Vagina (tissue), 2 donors: ENCODE measurements around the gene PBXIP1. TPM values are rescaled to one million over a fixed set of nuclear protein-coding genes. Genes with fewer than 3 reads are reported as not detected.

Experiments
- DNase-seq, 2 donors: peaks; one replicate each; pipeline ENCODE4 v3.0.0-alpha.2; 2017; ENCODE audit errors: extremely low spot score in 2 of 2
- H3K27ac ChIP-seq: fragments of 200-600 bp; sonication (generic); one replicate; pipeline ENCODE4 v1.5.1; 2019
- H3K27me3 ChIP-seq: fragments of 200-600 bp; sonication (generic); one replicate; pipeline ENCODE4 v1.5.1; 2019
- H3K36me3 ChIP-seq, 2 donors: fragments of 200-600 bp; sonication (generic); one replicate each; pipeline ENCODE4 v1.5.1; 2017 to 2019
- H3K4me1 ChIP-seq: fragments of 200-600 bp; sonication (generic); one replicate; pipeline ENCODE4 v1.5.1; 2019
- H3K4me3 ChIP-seq, 2 donors: fragments of 200-600 bp; sonication (generic); 1 replicate in 1 of 2; 2 replicates in 1 of 2; pipeline ENCODE4 v1.5.1; 2016 to 2019
- H3K9me3 ChIP-seq: fragments of 200-600 bp; sonication (generic); one replicate; pipeline ENCODE4 v1.5.1; 2019
- CTCF ChIP-seq, 3 experiments: fragments of 450-650 bp in 2 of 3; fragments of 200-600 bp in 1 of 3; sonication (generic) in 1 of 3; IDR thresholded peaks; one replicate each; pipeline ENCODE4 v1.5.1; 2017 to 2019; ENCODE audit warnings: antibody characterized with exemption in 3 of 3, mild to moderate bottlenecking in 2 of 3, moderate library complexity in 2 of 3
- POLR2A ChIP-seq, 2 donors: fragments of 450-650 bp; IDR thresholded peaks; one replicate each; pipeline ENCODE4 v1.6.1; 2017; ENCODE audit warnings: antibody characterized with exemption in 2 of 2, mild to moderate bottlenecking in 2 of 2, moderate library complexity in 2 of 2
- POLR2AphosphoS5 ChIP-seq, 2 donors: sonication (generic); formaldehyde crosslinking; IDR thresholded peaks; one replicate each; pipeline ENCODE4 v1.9.0; 2017; ENCODE audit warnings: antibody characterized with exemption in 2 of 2, mild to moderate bottlenecking in 2 of 2, low read depth in 1 of 2; ENCODE audit not compliant: insufficient read depth in 1 of 2
- intact Hi-C: fragments of 100-400 bp; cut with DNase I; formaldehyde crosslinking; loops from one replicate; pipeline ENCODE4 v1.15.1; 2023
- total RNA-seq: library from RNA; depleted of rRNA; stranded (reverse); fragments of >200 nt; gene quantifications from one replicate; pipeline ENCODE4 v1.2.3, GENCODE V29; 2016

Gene PBXIP1
- total RNA-seq, 1 donor from 2014 or later: 56.5 TPM

- no peak for DNase-seq
- Histone ChIP-seq H3K36me3 (peaks cover 0 to 8% of the 10 kb centered on the region in 2 donors), H3K27ac (peak overlapping the region; percentile 68), H3K4me1 (peaks cover 66% of the 10 kb centered on the region), H3K27me3 (no peaks in the 10 kb centered on the region), H3K4me3 (no peak overlapping the region), H3K9me3 (no peaks in the 10 kb centered on the region)
- intact Hi-C loops: no loop called here
- no peak for TF ChIP-seq POLR2A (IDR thresholded peaks at IDR 0.05)
- TF ChIP-seq POLR2AphosphoS5 (IDR thresholded peaks at IDR 0.05; ENCODE audit: insufficient read depth in 1 of 2, low read depth in 1 of 2): no peak
- TF ChIP-seq CTCF (IDR thresholded peaks at IDR 0.05): no peak
These were observed 1.3 kb upstream of the PBXIP1 start for GRCh38 chr1:154957091-154957657.

GRCh38 chr1:154956544-154956941 lies 644 bp upstream of the PBXIP1 start:
- H3K9me3 ChIP-seq: no peaks in the 10 kb centered on the region
- DNase-seq: no peak
- intact Hi-C loops: no loop called here
- H3K27ac ChIP-seq: peak overlapping the region; percentile 68
- peaks cover 66% of the 10 kb centered on the region for H3K4me1 ChIP-seq
- peak overlapping the region; percentile 51 to 56 for H3K4me3 ChIP-seq
- peaks cover 0 to 8% of the 10 kb centered on the region in 2 donors for H3K36me3 ChIP-seq
- no peaks in the 10 kb centered on the region for H3K27me3 ChIP-seq
- TF ChIP-seq POLR2A (IDR thresholded peaks at IDR 0.05) (no peak), CTCF (IDR thresholded peaks at IDR 0.05) (no peak), POLR2AphosphoS5 (IDR thresholded peaks at IDR 0.05; ENCODE audit: insufficient read depth in 1 of 2, low read depth in 1 of 2) (no peak)

DNA sequence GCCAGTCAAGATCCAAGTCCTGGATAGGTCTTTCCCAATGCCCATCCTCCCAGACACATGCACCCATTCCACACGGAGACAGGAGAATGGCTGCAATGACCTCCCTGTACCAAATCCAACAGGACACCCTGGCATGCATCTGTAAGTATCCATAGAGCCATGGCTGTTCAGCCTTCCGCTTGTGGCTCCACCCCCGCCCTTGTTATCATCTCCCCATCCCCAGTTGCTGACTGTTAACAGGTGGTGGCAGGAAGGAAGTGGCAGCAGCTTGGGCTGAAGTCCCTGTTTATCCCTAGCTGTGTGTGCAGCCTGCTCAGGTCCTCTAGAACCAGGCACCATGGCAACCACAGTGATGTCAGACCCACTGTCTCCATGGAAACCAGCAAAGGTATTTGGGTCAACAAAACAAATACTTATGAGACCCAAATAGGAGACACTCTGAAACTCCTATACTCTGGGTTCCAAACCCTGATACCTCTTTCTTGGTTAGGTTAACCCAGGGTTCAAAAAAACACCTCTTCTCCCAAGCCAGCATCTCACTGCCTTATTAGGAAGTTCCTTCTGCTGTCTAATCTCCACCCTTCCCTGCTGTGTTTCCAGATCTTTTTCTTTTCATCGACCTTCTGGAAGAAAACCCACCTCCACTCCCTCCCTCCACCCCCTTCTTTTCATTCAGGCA lies 721 bp downstream of the PBXIP1 start:
- H3K27me3 ChIP-seq: no peaks in the 10 kb centered on the region
- peaks cover 55% of the 10 kb centered on the region for H3K4me1 ChIP-seq
- H3K9me3 ChIP-seq: no peaks in the 10 kb centered on the region
- no peak for DNase-seq
- H3K27ac ChIP-seq: peak overlapping the region; percentile 68
- peak overlapping the region; percentile 51 to 56 for H3K4me3 ChIP-seq
- no peak for TF ChIP-seq CTCF (IDR thresholded peaks at IDR 0.05)
- TF ChIP-seq POLR2A (IDR thresholded peaks at IDR 0.05): no peak
- TF ChIP-seq POLR2AphosphoS5 (IDR thresholded peaks at IDR 0.05; ENCODE audit: insufficient read depth in 1 of 2, low read depth in 1 of 2): peak in 1 of 2 donors; percentile 23
- intact Hi-C loops: no loop called here
- H3K36me3 ChIP-seq: peaks cover 0 to 16% of the 10 kb centered on the region in 2 donors

DNA sequence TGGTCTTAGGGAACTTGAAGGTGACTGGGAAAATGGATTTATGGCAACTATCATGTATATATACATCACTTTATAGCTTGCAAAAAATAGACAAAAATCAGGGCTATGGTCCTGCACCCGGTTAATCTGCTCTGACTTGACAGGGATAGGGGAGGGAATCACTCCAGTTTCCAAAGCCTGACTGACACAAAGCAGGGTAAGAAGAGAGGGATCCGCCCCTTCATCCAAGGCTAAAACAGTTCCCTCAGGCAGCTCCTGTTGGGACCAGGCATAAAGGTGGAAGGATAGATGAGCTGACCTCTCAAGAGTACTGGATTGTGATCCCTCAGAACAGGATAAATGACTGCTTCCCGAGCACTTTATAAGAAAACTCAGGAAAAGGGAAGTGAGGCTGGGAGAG lies 1.4 kb downstream of the PBXIP1 start:
- no peaks in the 10 kb centered on the region for H3K9me3 ChIP-seq
- peaks cover 51% of the 10 kb centered on the region for H3K4me1 ChIP-seq
- no peak for DNase-seq
- H3K27me3 ChIP-seq: no peaks in the 10 kb centered on the region
- H3K36me3 ChIP-seq: peaks cover 0 to 16% of the 10 kb centered on the region in 2 donors
- intact Hi-C loops: no loop called here
- peak overlapping the region; percentile 68 for H3K27ac ChIP-seq
- peak overlapping the region; percentile 51 to 56 for H3K4me3 ChIP-seq
- TF ChIP-seq POLR2AphosphoS5 (IDR thresholded peaks at IDR 0.05; ENCODE audit: insufficient read depth in 1 of 2, low read depth in 1 of 2) (no peak), POLR2A (IDR thresholded peaks at IDR 0.05) (no peak), CTCF (IDR thresholded peaks at IDR 0.05) (no peak)

DNA sequence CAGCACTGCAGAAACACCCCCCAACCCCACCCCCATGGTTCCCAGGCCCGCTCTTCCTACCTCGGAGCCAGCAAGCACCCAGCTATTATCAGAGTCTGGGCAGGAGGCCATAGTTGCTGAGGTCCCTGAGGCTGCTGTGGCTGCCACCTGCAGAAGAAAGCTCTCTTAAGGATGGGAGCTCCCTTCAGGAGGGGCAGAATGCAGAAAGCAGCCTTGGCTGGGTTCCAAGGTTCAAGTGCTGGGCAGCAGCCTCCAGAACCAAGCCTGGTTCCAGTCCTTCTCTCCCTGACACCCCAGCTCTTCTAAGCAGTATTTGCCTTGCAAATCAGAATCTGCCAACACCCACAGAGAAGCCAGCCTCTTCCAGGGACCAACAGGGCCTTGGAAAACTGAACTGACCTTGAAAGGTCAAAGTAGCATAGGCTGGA lies 2.3 kb downstream of the PBXIP1 start:
- Histone ChIP-seq H3K36me3 (peaks cover 0 to 12% of the 10 kb centered on the region in 2 donors), H3K9me3 (no peaks in the 10 kb centered on the region), H3K4me3 (peak overlapping the region in 1 of 2 donors; percentile 56), H3K4me1 (peaks cover 49% of the 10 kb centered on the region), H3K27me3 (no peaks in the 10 kb centered on the region), H3K27ac (no peak overlapping the region)
- no peak for DNase-seq
- intact Hi-C loops: no loop called here
- TF ChIP-seq CTCF (IDR thresholded peaks at IDR 0.05) (no peak), POLR2AphosphoS5 (IDR thresholded peaks at IDR 0.05; ENCODE audit: insufficient read depth in 1 of 2, low read depth in 1 of 2) (no peak), POLR2A (IDR thresholded peaks at IDR 0.05) (no peak)
